Fibroblast of skin of back (primary cell): Measurements from ENCODE around the gene DOK3.

ENCODE experiments used
- DNase-seq: peaks from one replicate; pipeline ENCODE4 v3.0.0-alpha.2; 2013

DOK3 gene

GRCh38 chr5:177465044-177465443, 44.6 kb downstream of the DOK3 start:
- DNase-seq = no peak

GRCh38 chr5:177462021-177462670, 47.5 kb downstream of the DOK3 start:
- DNase-seq = no peak

GRCh38 chr5:177459819-177460628, 49.6 kb downstream of the DOK3 start:
- DNase-seq = no peak

GRCh38 chr5:177459357-177459756, 50.3 kb downstream of the DOK3 start:
- DNase-seq = no peak

- peak; percentile 46 for DNase-seq
These were observed 50.7 kb downstream of the DOK3 start for GRCh38 chr5:177458912-177459350.

GRCh38 chr5:177457852-177458681, 51.6 kb downstream of the DOK3 start:
- DNase-seq = no peak

- DNase-seq = peak; percentile 97
These were observed 52.4 kb downstream of the DOK3 start for GRCh38 chr5:177456976-177457851.

- no peak for DNase-seq
These were observed 53.0 kb downstream of the DOK3 start for GRCh38 chr5:177456591-177456964.

GRCh38 chr5:177455661-177456590, 53.7 kb downstream of the DOK3 start:
- DNase-seq = peak; percentile 80

- peak; percentile 67 for DNase-seq
These were observed 54.5 kb downstream of the DOK3 start for GRCh38 chr5:177455036-177455660.

- DNase-seq = peak; percentile 85
These were observed 55.1 kb downstream of the DOK3 start for GRCh38 chr5:177454397-177455035.

GRCh38 chr5:177453852-177454396, 55.7 kb downstream of the DOK3 start:
- no peak for DNase-seq

GRCh38 chr5:177452688-177453638, 56.7 kb downstream of the DOK3 start:
- no peak for DNase-seq
